GM21526 (cell line): ENCODE results near the gene RPUSD1.

Experiments
- ATAC-seq: cut with Tn5 transposase; IDR thresholded peaks from one replicate; pipeline ENCODE4 v1.9.1; 2021; ENCODE audit warnings: moderate library complexity; ENCODE audit not compliant: unreplicated experiment, low FRiP score

RPUSD1 gene

GRCh38 chr16:819336-820043 lies 31.3 kb upstream of the RPUSD1 start:
- no peak for ATAC-seq

GRCh38 chr16:818592-818991 lies 30.4 kb upstream of the RPUSD1 start:
- no peak for ATAC-seq

GRCh38 chr16:818132-818531 lies 30.0 kb upstream of the RPUSD1 start:
- no peak for ATAC-seq

GRCh38 chr16:817001-817906 lies 29.1 kb upstream of the RPUSD1 start:
- ATAC-seq: no peak

GRCh38 chr16:815861-816260 lies 27.7 kb upstream of the RPUSD1 start:
- no peak for ATAC-seq

GRCh38 chr16:814974-815373 lies 26.8 kb upstream of the RPUSD1 start:
- ATAC-seq: no peak

GRCh38 chr16:813916-814412 lies 25.8 kb upstream of the RPUSD1 start:
- no peak for ATAC-seq

- ATAC-seq: no peak
Observed at GRCh38 chr16:813204-813915, 25.2 kb upstream of the RPUSD1 start.

- no peak for ATAC-seq
Observed at GRCh38 chr16:808085-808386, 19.9 kb upstream of the RPUSD1 start.

- peak; percentile 70 for ATAC-seq
Observed at GRCh38 chr16:807347-808084, 19.3 kb upstream of the RPUSD1 start.

GRCh38 chr16:805474-805873 lies 17.3 kb upstream of the RPUSD1 start:
- no peak for ATAC-seq

GRCh38 chr16:804193-805048 lies 16.2 kb upstream of the RPUSD1 start:
- ATAC-seq: no peak

GRCh38 chr16:803754-804080 lies 15.5 kb upstream of the RPUSD1 start:
- no peak for ATAC-seq

GRCh38 chr16:802914-803753 lies 15.0 kb upstream of the RPUSD1 start:
- ATAC-seq: no peak

- no peak for ATAC-seq
Observed at GRCh38 chr16:802461-802860, 14.3 kb upstream of the RPUSD1 start.

GRCh38 chr16:801584-802363 lies 13.6 kb upstream of the RPUSD1 start:
- no peak for ATAC-seq

- no peak for ATAC-seq
Observed at GRCh38 chr16:800834-801511, 12.8 kb upstream of the RPUSD1 start.
